Occipital lobe (tissue), 2 donors: ENCODE measurements around the gene CDH13. TPM values are rescaled to one million over a fixed set of nuclear protein-coding genes. Genes with fewer than 3 reads are reported as not detected.

ENCODE experiments used
- DNase-seq: peaks from one replicate; lab custom pipeline; 2025; lab: John Stamatoyannopoulos, UW
- total RNA-seq: library from RNA; depleted of rRNA; stranded (reverse); fragments of >200 nt; gene quantifications from one replicate; pipeline ENCODE4 v1.2.3, GENCODE V29; 2014

CDH13 gene
- total RNA-seq, 1 donor from 2014 or later: 27.3 TPM

- DNase-seq: no peak
Observed at GRCh38 chr16:82651921-82652601, 25.3 kb downstream of the CDH13 start.

- DNase-seq: no peak
Observed at GRCh38 chr16:82652826-82653225, 26.1 kb downstream of the CDH13 start.

- no peak for DNase-seq
Observed at GRCh38 chr16:82653550-82654511, 27.1 kb downstream of the CDH13 start.

DNA sequence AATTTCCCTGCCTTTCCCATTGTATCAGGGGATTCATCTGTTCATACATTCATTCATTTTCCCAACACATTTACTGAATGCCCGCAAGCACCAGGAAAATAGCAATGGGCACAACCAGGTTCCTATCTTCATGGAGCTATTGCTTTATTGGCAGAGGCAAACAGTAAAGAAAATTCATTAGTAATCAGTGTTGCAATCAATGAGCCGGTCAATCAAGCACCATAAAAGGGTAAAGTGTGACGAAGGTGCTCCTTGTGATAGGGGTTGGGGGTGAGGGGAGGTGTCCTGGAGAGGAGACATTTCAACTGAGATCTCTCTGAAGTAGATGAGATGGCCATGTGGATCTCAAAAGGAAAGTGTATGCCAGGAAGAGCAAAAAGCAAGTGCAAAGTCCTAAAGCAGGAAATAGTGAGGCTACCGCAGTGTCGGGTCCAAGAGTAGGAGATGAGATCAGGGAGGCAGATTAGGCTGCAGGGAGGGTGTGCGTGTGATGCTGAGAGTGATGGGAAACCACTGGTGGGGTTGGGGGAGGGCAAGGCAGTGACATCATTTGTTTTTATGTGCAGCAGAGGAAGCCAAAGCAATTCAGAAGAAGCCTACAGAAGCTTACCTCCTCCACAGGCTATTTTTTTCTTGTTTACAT is 28.4 kb downstream of the CDH13 start:
- no peak for DNase-seq

DNA sequence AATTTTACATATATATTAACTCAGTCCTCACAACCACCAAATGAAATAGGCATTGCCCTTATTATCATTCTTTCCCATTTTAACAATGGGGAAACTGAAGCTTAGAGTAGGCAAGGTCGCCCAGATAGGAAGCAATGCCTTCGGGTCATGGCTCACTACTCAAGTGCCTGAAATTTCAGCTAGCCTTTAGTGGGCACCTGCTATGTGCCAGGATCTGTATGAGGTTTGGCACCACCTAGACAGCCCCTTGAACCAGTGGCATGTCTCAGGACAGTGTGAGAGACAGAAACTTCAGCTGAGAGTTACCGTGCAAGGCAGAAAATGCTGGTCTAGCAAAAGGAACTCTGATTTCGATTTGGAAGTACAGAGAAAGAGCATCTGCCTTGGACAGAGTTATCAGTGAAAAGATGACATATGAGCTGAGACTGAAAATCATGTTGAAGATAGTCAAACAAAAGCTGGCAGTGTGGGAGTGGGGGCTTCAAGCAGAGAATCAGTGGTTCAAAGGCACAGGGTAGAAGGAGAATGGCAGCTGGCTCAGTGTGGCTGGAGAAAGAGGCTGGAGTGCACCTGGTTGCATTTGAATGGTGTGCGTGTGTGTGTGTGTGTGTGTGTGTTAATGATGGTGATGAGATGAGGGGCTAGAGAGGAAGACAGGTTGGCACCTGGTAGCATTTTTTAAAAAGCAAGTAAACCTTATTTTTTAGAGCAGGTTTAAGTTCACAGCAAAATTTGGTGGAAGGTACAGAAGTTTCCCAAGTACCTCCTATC is 29.1 kb downstream of the CDH13 start:
- DNase-seq: no peak

DNA sequence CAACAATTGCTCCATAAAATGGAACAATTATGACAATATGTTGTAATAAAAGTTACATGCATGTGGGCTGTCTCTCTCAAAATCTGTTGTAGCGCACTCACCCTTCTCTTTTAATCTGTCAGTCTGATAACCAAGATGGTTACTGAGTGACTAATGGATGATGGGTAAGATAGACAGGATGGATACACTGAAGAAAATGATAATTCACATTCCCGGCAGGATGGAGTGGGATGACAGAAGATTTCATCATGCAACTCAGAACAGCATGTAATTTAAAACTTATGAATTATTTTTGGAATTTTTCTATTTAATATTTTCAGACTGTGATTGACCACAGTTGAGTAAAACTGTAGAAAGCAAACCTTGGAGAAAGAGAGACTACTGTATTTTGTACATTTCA is 30.5 kb downstream of the CDH13 start:
- no peak for DNase-seq

GRCh38 chr16:82657786-82658185 is 31.0 kb downstream of the CDH13 start:
- DNase-seq: no peak

DNA sequence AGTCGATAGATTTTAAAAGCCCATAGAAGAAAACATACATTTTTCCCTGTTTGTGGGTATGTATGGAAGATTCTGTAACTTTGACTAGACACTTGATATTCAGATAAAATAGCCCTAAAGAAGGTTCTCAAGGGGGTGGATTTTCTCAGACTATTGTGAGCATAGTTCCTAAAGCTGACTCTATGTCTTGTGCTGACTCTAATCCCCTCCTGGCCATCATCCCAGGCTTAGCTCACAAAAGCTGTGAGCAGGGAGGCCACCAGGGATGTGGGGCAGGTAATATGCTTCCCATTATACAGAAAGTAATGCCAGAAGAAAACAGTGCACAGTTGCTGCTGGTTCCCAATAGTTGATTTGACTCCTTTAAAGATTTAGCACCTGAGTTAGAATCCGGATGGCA is 32.0 kb downstream of the CDH13 start:
- no peak for DNase-seq

- no peak for DNase-seq
Observed at GRCh38 chr16:82660075-82660645, 33.4 kb downstream of the CDH13 start.

DNA sequence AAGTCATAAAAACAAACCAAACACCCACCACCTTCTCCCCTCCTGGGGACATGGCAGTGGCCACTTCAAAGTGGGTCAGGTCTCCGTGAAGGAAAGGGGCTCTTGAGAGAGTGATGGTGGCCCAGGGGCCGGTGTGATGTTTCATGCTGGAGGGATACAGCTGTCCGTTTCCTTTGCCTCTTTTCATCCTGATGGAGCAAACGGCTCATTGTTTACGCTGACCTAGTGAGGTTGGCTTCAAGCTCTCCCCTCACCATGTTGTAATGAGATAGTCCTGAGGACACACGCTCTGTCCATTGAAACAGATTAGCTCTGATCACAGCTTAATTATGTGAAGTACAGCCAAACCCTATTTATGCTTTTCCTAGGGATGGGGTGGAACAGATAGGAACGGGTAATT is 34.2 kb downstream of the CDH13 start:
- no peak for DNase-seq

GRCh38 chr16:82664181-82664580 is 37.4 kb downstream of the CDH13 start:
- no peak for DNase-seq

DNA sequence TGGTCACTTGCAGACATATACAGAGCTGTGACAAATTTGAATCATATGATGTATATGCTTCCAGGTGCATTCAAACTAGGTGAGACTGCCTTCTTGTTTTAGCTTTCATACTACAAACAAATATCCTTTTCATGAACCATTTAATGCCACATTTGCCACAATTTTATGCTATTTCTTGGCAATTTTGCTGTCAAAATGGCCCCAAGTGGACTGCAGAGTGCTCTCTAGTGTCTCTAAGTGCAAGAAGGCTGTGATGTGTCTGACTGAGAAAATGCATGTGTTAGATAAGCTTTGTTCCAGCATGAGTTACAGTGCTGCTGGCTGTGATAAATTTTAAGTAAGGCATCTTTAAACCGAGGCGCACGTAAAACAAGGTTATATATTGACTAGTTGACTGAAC is 38.3 kb downstream of the CDH13 start:
- no peak for DNase-seq

DNA sequence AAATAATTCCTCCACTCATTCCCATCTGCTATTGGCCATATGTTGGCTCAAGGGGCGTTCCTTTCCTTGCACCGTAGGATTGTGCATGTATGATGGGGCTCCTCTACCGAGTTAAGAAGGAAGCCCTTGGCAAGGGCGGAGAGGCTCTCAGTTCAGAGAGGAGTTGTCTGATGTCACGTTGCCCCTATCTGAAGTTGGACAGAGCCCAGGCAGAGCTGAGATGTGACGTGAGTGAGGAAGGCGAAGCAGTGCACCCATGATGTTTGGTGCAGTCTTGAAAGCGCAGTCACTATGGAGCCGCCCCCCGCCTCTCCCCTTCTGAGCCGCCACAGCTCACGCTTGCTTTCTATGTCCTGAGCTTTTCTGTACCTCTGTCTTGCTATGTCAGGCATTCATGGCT is 40.7 kb downstream of the CDH13 start:
- DNase-seq: no peak

- no peak for DNase-seq
Observed at GRCh38 chr16:82668094-82668493, 41.3 kb downstream of the CDH13 start.

DNA sequence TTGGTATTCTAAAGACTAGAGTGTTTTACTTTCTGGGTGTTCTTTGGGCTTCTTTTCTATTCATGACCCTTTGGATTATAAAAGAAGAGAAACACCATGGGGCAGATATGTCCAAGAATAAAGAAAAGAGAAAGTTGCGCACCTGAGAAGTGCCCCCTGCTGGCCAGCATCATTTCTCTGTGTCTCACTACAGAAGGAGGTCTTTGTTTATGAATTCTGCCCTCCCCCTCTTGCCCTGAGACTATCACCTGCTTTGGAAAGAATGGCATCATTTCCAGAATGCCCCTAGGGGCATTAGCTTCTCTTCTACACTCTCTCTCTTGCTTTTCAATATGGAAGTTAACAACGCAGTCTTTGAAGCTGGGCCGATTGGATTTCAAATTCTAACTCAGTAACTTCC is 45.0 kb downstream of the CDH13 start:
- DNase-seq: no peak

- DNase-seq: no peak
Observed at GRCh38 chr16:82672676-82673075, 45.9 kb downstream of the CDH13 start.

GRCh38 chr16:82675300-82675699 is 48.5 kb downstream of the CDH13 start:
- no peak for DNase-seq

DNA sequence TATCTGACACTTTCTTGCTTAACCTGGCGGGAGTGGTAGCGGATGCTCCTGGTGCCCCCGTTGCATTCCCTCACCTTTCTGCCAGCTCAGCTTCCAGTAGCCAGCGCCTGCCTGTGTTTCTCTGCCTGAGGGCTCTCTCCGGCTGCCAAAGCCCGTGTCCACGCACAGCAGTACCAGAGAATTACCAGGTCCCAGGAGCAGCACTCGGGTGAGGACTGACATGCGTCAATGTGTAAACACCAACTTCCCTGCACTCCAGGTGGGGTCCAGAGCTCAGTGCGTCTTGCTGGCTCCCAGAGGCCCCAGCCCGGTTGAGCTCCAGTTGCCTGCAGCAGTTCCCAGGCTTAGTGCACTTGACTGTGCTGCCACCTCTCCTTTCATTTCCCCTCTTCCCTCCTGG is 54.8 kb downstream of the CDH13 start:
- no peak for DNase-seq

DNA sequence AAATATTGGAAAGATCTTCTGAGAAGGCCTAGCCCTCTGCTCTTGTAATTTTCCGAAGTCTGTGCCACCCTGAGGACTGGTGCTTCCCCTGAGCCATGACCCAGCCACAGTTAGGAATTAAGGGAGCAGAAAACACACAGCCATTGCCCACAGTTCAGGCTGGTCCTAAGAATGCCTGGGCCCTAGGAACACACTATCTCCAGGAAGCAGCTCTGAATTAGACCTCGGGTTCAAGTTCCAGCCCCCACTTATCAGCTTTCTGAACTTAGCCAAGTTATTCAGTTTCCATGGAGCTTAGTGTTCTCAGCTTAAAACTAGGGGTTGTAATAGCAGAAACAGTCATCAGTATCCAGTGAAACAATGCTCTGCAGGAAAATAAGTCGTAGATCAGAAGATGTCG is 56.0 kb downstream of the CDH13 start:
- DNase-seq: no peak

DNA sequence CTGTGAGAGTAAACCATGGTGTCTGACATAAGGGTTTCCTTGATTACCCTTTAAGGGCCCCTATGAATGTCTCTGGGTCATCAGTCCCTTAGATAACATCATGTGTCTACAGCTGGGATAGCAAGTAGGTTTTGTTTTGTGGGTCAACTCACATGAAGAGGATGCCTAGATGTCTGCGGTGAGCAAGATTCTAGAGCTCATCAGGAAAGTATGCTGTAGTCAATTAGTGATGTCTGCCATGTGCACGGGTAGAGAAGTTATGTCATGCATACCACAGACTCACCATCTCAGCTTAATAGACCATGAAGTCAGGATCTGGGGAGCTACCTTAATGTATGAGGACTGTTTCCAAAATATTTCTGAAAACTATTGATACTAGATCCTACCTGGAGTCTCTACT is 57.5 kb downstream of the CDH13 start:
- DNase-seq: no peak

- no peak for DNase-seq
Observed at GRCh38 chr16:82685526-82685925, 58.8 kb downstream of the CDH13 start.
